A673 (cell line): ENCODE measurements around the gene NAA40. TPM values are rescaled to one million over a fixed set of nuclear protein-coding genes. Genes with fewer than 3 reads are reported as not detected.

Source experiments
- BruUV-seq: library from RNA; stranded (reverse); fragments of 400-500 nt; replicated peaks from 2 replicates; lab custom pipeline; 2021; lab: Mats Ljungman, UMichigan
- CTCF ChIA-PET: fragments of 300-600 bp; sonication (Branson Sonifier 250); formaldehyde crosslinking; loops from one replicate; lab custom pipeline; 2022; ENCODE audit warnings: antibody characterized with exemption; lab: Charles Lee
- POLR2A ChIA-PET: fragments of 300-600 bp; sonication (Branson Sonifier 250); formaldehyde crosslinking; loops from one replicate; lab custom pipeline; 2022; ENCODE audit warnings: antibody characterized with exemption; ENCODE audit not compliant: low non-redundant PET; lab: Charles Lee
- DNase-seq: peaks from one replicate; pipeline ENCODE4 v3.0.0-alpha.2; 2015; ENCODE audit warnings: low spot score
- H3K27ac ChIP-seq: fragments of 200-600 bp; sonication (generic); 2 replicates; pipeline ENCODE4 v1.5.1; 2016; ENCODE audit warnings: mixed run types, low read depth, mild to moderate bottlenecking, mixed read lengths, antibody characterized with exemption, low read length; ENCODE audit not compliant: poor library complexity, severe bottlenecking
- H3K27me3 ChIP-seq: fragments of 200-600 bp; sonication (generic); replicated peaks from 2 replicates; pipeline ENCODE4 v1.6.1; 2017; ENCODE audit warnings: mixed run types, low read depth, mild to moderate bottlenecking, mixed read lengths, antibody characterized with exemption, low read length; ENCODE audit not compliant: insufficient read depth, poor library complexity
- H3K36me3 ChIP-seq: fragments of 200-600 bp; sonication (generic); 2 replicates; pipeline ENCODE4 v1.6.1; 2016; ENCODE audit warnings: mixed run types, mild to moderate bottlenecking, mixed read lengths, antibody characterized with exemption, low read length; ENCODE audit not compliant: insufficient read depth, poor library complexity, severe bottlenecking
- H3K4me1 ChIP-seq: fragments of 200-600 bp; sonication (generic); 2 replicates; pipeline ENCODE4 v1.6.1; 2017; ENCODE audit warnings: mixed run types, mild to moderate bottlenecking, mixed read lengths, antibody characterized with exemption, low read length; ENCODE audit not compliant: insufficient read depth, poor library complexity, severe bottlenecking
- H3K4me3 ChIP-seq: fragments of 200-600 bp; sonication (generic); 2 replicates; pipeline ENCODE4 v1.5.1; 2016; ENCODE audit warnings: low read depth, mixed run types, mild to moderate bottlenecking, mixed read lengths, low read length; ENCODE audit not compliant: poor library complexity, severe bottlenecking
- H3K9me3 ChIP-seq: fragments of 200-600 bp; sonication (generic); 2 replicates; pipeline ENCODE4 v1.6.1; 2016; ENCODE audit warnings: mixed run types, low read depth, mild to moderate bottlenecking, mixed read lengths, antibody characterized with exemption, low read length; ENCODE audit not compliant: poor library complexity, severe bottlenecking
- CTCF ChIP-seq: fragments of 300-800, 200-600 bp; sonication (generic); conservative IDR thresholded peaks from 2 replicates; pipeline ENCODE4 v1.5.1; 2017; ENCODE audit warnings: low read depth, mild to moderate bottlenecking, antibody characterized with exemption, low read length, moderate library complexity, mixed read lengths
- EZH2 ChIP-seq: fragments of 200-600 bp; sonication (generic); IDR thresholded peaks from 2 replicates; pipeline ENCODE4 v1.6.1; 2017; ENCODE audit warnings: borderline replicate concordance, low read depth, mild to moderate bottlenecking, mixed read lengths, antibody characterized with exemption, low read length; ENCODE audit not compliant: poor library complexity, severe bottlenecking
- intact Hi-C: fragments of 100-400 bp; cut with micrococcal nuclease; formaldehyde crosslinking; loops from one replicate; pipeline ENCODE4 v1.10.0; 2022; ENCODE audit not compliant: unreplicated experiment
- total RNA-seq: library from RNA; stranded (reverse); gene quantifications from 2 replicates; pipeline ENCODE4 v1.2.3, GENCODE V29; 2021

Gene NAA40
- total RNA-seq, 1 experiment from 2014 or later = 44.8 TPM

GRCh38 chr11:63892228-63892627 is 46.6 kb upstream of the NAA40 start:
- ChIA-PET POLR2A (no interaction called here), CTCF (interaction anchor here (0.8 kb wide), 1 partner anchor 54 kb away, joined by 4 read pairs; no protein-coding TSS in a partner anchor)
- intact Hi-C loops = no loop called here
- H3K27me3 ChIP-seq = no peaks in the 10 kb centered on the region
- TF ChIP-seq CTCF (no peak), EZH2 (no peak)
- no peak for DNase-seq
- H3K27ac ChIP-seq = no peak overlapping the region
- H3K9me3 ChIP-seq = no peaks in the 10 kb centered on the region
- BruUV-seq = no TSS peak
- peaks cover 10% of the 10 kb centered on the region for H3K4me1 ChIP-seq
- no peak overlapping the region for H3K4me3 ChIP-seq
- H3K36me3 ChIP-seq = no peaks in the 10 kb centered on the region

GRCh38 chr11:63893355-63893754 is 45.4 kb upstream of the NAA40 start:
- BruUV-seq = no TSS peak
- CTCF ChIA-PET = no interaction called here
- POLR2A ChIA-PET = no interaction called here
- DNase-seq = no peak
- H3K36me3 ChIP-seq = peaks cover 5% of the 10 kb centered on the region
- intact Hi-C loops = no loop called here
- no peak for TF ChIP-seq EZH2
- TF ChIP-seq CTCF = no peak
- no peaks in the 10 kb centered on the region for H3K9me3 ChIP-seq
- H3K27ac ChIP-seq = no peak overlapping the region
- no peaks in the 10 kb centered on the region for H3K27me3 ChIP-seq
- H3K4me3 ChIP-seq = no peak overlapping the region
- peaks cover 11% of the 10 kb centered on the region for H3K4me1 ChIP-seq

GRCh38 chr11:63896071-63896470 is 42.7 kb upstream of the NAA40 start:
- intact Hi-C loops = loop anchor here (5.0 kb wide), 1 partner anchor 129 kb away; the partner anchor contains the start of gene ZFTA

More at GRCh38 chr11:63896071-63896470, 42.7 kb upstream of the NAA40 start:
- Histone ChIP-seq H3K27ac (no peak overlapping the region), H3K4me1 (peaks cover 11% of the 10 kb centered on the region), H3K9me3 (no peaks in the 10 kb centered on the region), H3K4me3 (no peak overlapping the region), H3K27me3 (no peaks in the 10 kb centered on the region), H3K36me3 (peaks cover 32% of the 10 kb centered on the region)
- TF ChIP-seq EZH2 (no peak), CTCF (no peak)
- no TSS peak for BruUV-seq
- ChIA-PET CTCF (no interaction called here), POLR2A (no interaction called here)
- no peak for DNase-seq
